KOPT-K1 (cell line): ENCODE data around the gene KIAA1328.

ENCODE experiments used
- H3K27ac ChIP-seq: fragments of 200-600 bp; sonication (generic); 2 replicates; pipeline ENCODE4 v1.5.1; 2016; ENCODE audit warnings: antibody characterized with exemption, mild to moderate bottlenecking, low read depth, low read length; ENCODE audit not compliant: poor library complexity, severe bottlenecking
- H3K36me3 ChIP-seq: fragments of 200-600 bp; sonication (generic); 2 replicates; pipeline ENCODE4 v1.5.1; 2017; ENCODE audit warnings: antibody characterized with exemption, mild to moderate bottlenecking, low read length, moderate library complexity; ENCODE audit not compliant: insufficient read depth
- H3K9me3 ChIP-seq: fragments of 200-600 bp; sonication (generic); 2 replicates; pipeline ENCODE4 v1.5.1; 2017; ENCODE audit warnings: antibody characterized with exemption, low read length, mild to moderate bottlenecking; ENCODE audit not compliant: insufficient read depth, poor library complexity, severe bottlenecking

KIAA1328 gene

GRCh38 chr18:37254973-37255372, 426.0 kb downstream of the KIAA1328 start:
- Histone ChIP-seq H3K36me3 (no peaks in the 10 kb centered on the region), H3K27ac (no peak overlapping the region), H3K9me3 (no peaks in the 10 kb centered on the region)

GRCh38 chr18:37258131-37258530, 429.2 kb downstream of the KIAA1328 start:
- H3K27ac ChIP-seq = no peak overlapping the region
- no peaks in the 10 kb centered on the region for H3K9me3 ChIP-seq
- H3K36me3 ChIP-seq = no peaks in the 10 kb centered on the region

- no peak overlapping the region for H3K27ac ChIP-seq
- H3K9me3 ChIP-seq = no peaks in the 10 kb centered on the region
- H3K36me3 ChIP-seq = no peaks in the 10 kb centered on the region
Observed at GRCh38 chr18:37258819-37259218, 429.9 kb downstream of the KIAA1328 start.

- Histone ChIP-seq H3K36me3 (no peaks in the 10 kb centered on the region), H3K27ac (no peak overlapping the region), H3K9me3 (no peaks in the 10 kb centered on the region)
Observed at GRCh38 chr18:37259711-37260110, 430.8 kb downstream of the KIAA1328 start.

GRCh38 chr18:37260367-37261093, 431.6 kb downstream of the KIAA1328 start:
- Histone ChIP-seq H3K36me3 (no peaks in the 10 kb centered on the region), H3K27ac (no peak overlapping the region), H3K9me3 (no peaks in the 10 kb centered on the region)

- H3K36me3 ChIP-seq = no peaks in the 10 kb centered on the region
- H3K9me3 ChIP-seq = no peaks in the 10 kb centered on the region
- no peak overlapping the region for H3K27ac ChIP-seq
Observed at GRCh38 chr18:37261246-37261840, 432.4 kb downstream of the KIAA1328 start.

- H3K36me3 ChIP-seq = no peaks in the 10 kb centered on the region
- H3K9me3 ChIP-seq = no peaks in the 10 kb centered on the region
- no peak overlapping the region for H3K27ac ChIP-seq
Observed at GRCh38 chr18:37261988-37262387, 433.1 kb downstream of the KIAA1328 start.

- H3K27ac ChIP-seq = no peak overlapping the region
- no peaks in the 10 kb centered on the region for H3K36me3 ChIP-seq
Observed at GRCh38 chr18:37264956-37265355, 436.0 kb downstream of the KIAA1328 start.

GRCh38 chr18:37265382-37265781, 436.5 kb downstream of the KIAA1328 start:
- Histone ChIP-seq H3K36me3 (no peaks in the 10 kb centered on the region), H3K27ac (no peak overlapping the region), H3K9me3 (no peaks in the 10 kb centered on the region)

More at GRCh38 chr18:37264956-37265355, 436.0 kb downstream of the KIAA1328 start:
- no peaks in the 10 kb centered on the region for H3K9me3 ChIP-seq

GRCh38 chr18:37266290-37266689, 437.4 kb downstream of the KIAA1328 start:
- H3K27ac ChIP-seq = no peak overlapping the region
- no peaks in the 10 kb centered on the region for H3K9me3 ChIP-seq
- no peaks in the 10 kb centered on the region for H3K36me3 ChIP-seq

- Histone ChIP-seq H3K36me3 (no peaks in the 10 kb centered on the region), H3K9me3 (no peaks in the 10 kb centered on the region), H3K27ac (no peak overlapping the region)
Observed at GRCh38 chr18:37270038-37270665, 441.2 kb downstream of the KIAA1328 start.

- Histone ChIP-seq H3K9me3 (no peaks in the 10 kb centered on the region), H3K36me3 (no peaks in the 10 kb centered on the region), H3K27ac (no peak overlapping the region)
Observed at GRCh38 chr18:37270666-37271052, 441.7 kb downstream of the KIAA1328 start.

GRCh38 chr18:37272226-37272625, 443.3 kb downstream of the KIAA1328 start:
- H3K9me3 ChIP-seq = no peaks in the 10 kb centered on the region
- H3K36me3 ChIP-seq = no peaks in the 10 kb centered on the region
- no peak overlapping the region for H3K27ac ChIP-seq

GRCh38 chr18:37272841-37273240, 443.9 kb downstream of the KIAA1328 start:
- Histone ChIP-seq H3K9me3 (no peaks in the 10 kb centered on the region), H3K36me3 (no peaks in the 10 kb centered on the region), H3K27ac (no peak overlapping the region)

GRCh38 chr18:37274309-37275236, 445.6 kb downstream of the KIAA1328 start:
- H3K27ac ChIP-seq = no peak overlapping the region
- no peaks in the 10 kb centered on the region for H3K9me3 ChIP-seq
- no peaks in the 10 kb centered on the region for H3K36me3 ChIP-seq
